NCI-H187 (cell line): Measurements from ENCODE around the gene COG2.
"Not testable (repeated sequence)": the region's sequence is repeated elsewhere in the genome, so short reads cannot be mapped to it uniquely, and the experiment has no call there.

Source experiments
- DNase-seq, 2 experiments: peaks; one replicate each; lab custom pipeline; 2025; lab: John Stamatoyannopoulos, UW

COG2 gene

DNA sequence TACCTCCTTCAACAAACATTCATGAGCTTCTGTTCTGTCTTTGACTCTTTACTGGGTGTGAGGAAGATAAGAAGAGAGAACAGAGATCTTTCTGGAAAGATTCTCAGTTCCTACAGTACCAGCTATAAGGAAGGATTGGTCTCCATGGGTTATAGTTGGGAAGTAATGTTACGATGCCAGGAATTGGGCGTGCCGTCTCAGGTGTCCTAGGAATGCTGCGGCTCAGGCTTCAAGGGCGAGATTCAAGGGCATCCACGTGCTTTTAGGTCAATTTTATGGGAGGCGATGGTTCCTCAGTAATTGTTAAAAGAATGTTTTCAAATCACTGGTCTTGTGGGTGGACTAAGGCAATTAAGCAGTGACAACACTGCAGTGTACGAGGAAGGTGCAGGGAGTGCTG lies 27.3 kb downstream of the COG2 start:
- DNase-seq: no peak

DNA sequence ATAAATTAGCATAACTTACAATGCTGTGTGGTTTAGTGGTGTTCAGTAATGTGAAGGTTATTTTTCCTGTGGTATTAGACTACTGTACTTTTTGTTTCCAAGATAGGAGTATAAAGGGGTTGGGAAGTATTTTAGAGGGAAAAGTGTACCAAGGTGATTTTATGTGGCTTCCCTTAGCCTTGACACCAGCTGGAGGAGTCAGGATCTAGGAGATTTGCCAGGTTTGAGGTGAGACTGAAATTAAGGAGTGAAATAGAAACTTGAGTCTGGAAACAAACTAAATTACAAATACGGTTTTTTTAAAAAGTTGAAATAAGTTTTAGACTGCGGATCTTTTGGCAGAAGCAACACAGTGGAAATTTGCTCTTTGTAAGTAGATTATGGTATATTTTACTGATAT lies 32.3 kb downstream of the COG2 start:
- no peak for DNase-seq

DNA sequence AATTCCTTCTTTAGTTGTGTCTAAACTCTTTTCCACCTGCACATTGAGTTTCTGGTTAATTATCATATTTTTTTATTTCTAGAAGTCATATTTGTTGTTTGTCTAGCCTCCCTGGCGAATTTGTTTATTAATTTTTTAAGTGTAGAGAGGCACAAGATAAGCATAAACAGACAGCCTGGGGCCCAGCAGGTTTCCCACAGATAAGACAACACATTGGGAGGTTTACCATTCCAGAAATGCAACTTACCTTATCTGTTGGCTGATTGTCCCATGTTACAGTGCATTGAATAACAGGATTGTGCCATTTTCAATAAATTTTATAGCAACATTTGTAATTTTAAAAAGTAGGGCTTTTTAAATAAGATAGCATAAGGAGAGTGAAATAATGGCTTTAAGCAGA lies 34.9 kb downstream of the COG2 start:
- DNase-seq: no peak

DNA sequence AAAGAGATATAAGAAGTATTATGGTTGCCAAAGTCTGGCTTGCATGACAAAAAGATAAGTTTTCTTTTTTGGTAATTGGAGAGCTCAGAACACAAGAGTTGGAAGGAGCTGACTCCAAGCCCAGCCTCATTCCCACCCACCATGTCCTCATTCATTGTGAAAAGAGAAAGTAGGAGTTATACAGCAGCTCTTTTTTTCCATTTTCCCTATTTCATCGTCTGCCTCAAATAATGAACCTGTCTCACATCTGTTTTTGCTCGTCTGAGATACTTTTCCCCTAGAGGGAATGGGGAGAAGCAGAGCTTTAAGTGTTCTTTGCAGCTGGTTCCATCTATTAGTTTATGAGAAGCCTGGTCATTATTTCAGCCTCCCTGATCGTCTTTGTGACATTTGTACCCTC lies 36.9 kb downstream of the COG2 start:
- no peak for DNase-seq

DNA sequence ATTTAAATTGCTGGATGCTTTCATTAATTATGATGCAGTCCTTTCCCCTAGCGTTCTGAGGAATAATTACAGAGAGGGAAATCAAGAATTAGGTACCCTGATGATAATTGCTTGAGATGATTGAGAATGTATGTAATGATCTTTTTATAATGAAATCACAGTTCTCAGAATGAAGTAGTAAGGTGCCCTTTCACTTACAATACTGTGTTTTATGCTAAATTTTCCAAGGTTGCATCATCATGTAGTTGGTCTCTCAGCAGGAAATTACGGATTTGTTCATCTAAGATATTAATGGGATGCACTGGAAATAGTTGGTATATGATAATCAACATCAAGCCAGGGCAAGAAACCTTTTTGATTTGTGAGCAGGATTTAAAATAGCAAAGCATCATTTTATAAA lies 37.5 kb downstream of the COG2 start:
- DNase-seq: no peak

DNA sequence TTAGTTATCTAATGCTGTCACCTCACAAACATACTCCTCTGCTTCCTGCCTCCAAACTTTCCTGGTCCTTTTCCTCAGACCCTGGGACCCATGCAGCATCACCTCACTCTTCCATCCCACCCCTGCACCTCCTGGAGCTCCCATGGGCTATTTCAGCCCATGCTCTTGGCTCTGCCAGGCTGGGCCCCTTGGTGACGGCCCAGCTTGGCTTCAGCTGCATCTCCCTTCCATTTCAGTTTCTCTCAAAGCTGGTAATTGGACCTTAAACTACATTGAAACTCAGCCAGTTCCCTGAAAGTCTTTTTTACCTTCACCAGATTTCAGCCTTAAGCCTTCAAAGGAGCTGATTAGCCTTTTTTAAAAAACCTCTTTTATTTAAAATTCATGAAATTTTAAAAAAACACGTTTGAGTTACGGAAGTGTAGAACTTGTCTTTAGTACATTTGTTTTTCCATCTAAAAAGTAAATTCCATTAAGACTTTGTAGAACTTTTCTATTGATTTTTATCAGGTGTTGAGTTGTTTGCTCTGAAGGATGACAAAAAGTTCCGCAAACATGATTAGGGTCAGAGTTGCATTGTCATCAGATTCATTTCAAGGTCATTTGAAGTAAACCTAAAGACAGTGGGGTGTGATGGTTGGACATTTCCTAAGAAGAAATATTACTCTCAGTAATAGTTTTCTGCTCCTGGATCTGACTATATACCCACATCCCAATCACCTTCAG lies 38.2 kb downstream of the COG2 start:
- no peak for DNase-seq

DNA sequence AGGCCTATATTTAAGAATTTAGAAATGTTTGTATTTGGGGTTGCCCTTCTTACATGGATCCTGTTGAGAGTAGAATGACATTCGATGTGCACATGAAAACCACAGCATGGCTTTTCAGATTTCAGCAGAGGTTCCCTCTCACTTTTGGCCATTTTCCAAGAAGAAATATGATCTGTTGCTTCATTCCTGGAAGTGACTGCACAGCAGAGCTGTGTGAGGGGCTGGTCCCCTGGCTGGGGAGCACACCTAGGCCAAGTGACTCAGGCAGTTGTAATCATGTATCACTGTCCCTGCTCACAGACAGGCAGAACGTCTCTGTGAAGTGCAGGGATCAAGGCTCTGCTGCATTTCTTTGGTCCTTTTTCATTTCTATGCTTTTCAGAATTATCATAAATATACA lies 39.3 kb downstream of the COG2 start:
- DNase-seq: peak; percentile 3 to 35

DNA sequence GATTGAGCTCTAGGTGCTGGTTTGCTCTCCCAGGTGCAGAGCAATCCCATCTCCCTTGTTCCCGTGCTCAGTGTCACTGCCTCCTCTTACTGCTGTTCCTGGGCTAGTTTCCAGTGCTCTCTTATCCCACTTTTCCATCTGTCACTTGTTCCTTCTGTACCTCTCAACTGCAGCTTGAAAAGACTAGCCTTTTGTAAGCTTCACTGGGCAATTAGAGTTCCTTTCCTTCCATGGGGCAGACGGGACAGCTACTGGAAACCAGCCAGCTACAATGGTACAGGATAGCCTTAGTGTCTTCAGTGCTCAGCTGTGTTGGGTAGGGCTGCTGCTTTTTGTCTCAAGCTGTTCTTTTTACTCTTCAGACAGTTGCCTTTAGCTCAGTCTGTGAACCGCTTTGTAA lies 40.0 kb downstream of the COG2 start:
- no peak for DNase-seq

DNA sequence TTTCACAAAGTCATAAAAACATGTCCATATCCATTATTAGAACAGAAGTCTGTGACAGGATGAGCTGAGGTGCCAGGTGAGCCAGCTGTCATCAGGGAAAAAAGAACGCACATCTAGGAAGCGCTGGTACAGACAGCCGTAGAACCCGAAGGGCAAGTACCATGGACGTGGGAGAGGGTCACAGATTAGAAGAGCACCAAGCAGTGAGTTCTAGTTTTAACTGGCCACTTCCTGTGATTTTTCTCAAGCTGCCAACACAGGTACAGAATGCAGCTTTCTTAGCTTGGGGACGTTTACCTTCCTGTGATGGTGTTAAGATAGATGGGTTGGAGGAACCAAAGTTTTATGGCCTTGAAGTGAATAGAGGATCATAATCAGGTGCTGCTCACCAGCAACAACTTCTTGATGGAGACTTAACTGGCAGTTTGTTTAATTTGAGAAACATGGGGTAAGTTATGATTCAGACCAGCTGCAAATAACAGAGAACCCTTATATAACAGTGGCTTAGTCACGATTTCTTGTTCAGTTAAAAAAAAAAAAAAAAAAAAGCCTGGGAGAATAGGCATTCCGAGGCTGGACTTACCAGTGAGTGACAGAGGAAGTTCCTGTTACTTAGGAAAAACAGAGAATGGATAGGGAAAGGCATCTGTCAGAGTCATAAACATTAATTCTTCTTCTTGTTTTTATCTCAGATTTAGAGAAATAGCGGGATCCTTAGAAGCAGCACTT lies 40.8 kb downstream of the COG2 start:
- no peak for DNase-seq

DNA sequence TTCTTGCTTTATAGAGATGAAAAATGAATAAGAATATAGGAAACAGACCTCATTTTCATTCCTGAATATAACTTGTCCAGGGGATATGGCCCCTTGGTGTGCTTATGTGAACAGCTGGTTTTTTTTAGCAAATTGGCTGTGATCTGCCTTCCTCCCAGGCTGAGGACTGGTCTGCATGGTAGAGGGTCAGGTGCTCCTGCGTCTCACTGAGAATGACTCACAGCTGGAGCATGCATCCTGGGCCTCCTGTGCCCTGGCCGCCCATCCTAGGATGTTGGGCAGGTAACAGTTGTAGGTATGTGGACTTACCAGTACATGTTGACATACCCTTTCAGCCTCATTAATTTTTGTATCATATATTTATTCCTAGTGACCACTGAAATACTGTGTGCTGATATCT lies 41.9 kb downstream of the COG2 start:
- no peak for DNase-seq

DNA sequence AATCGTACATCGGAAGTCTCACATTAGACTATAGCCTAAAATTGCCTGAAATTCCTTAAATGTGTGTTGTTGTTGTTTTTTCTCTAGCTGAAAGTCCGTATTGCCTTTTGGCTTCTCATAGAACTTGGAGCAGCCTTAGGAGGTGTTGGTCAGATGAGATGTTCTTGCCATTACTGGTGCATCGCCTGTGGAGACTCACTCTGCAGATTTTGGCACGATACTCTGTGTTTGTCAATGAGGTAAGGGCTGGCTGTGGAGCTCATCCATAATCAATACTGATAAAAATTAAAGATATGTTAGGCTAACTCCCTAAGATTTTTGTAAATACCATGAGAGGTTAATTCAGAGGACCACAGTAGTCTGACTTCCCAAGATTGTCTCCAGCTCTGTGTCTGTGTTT lies 42.7 kb downstream of the COG2 start:
- no peak for DNase-seq

DNA sequence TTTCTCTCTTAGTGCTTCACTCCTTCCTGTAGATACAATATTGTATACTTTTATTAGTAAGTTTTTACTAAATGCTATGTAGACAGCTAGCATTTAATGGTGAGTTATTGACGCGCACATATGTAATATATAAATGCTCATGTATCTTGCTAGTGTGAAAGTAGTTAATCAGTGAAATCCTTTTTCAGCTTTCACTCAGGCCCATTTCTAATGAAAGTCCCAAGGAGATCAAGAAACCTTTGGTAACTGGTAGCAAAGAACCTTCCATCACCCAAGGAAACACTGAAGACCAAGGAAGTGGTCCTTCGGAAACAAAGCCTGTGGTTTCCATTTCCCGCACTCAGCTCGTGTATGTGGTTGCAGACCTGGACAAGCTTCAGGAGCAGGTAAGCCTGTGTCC lies 44.5 kb downstream of the COG2 start:
- no peak for DNase-seq

DNA sequence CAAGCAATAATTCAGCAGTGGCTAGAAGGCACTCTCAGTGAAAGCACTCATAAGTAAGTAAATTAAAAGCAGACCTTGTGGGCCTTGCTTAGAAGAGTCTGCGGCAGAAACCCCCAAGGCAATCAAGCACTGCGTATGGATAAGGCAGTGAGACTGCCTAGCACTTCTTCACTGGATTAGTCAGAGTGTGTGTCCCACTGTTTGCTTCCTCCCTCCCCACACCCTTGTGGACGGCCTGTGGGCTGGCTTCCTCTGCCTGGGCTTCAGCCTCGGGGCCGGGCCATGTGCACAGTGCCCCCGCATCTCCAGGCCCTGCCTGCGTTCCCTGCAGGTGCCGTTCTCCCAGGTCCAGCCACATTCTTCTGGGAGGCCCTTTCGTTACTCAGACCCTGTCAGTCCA lies 47.8 kb downstream of the COG2 start:
- DNase-seq: no peak

DNA sequence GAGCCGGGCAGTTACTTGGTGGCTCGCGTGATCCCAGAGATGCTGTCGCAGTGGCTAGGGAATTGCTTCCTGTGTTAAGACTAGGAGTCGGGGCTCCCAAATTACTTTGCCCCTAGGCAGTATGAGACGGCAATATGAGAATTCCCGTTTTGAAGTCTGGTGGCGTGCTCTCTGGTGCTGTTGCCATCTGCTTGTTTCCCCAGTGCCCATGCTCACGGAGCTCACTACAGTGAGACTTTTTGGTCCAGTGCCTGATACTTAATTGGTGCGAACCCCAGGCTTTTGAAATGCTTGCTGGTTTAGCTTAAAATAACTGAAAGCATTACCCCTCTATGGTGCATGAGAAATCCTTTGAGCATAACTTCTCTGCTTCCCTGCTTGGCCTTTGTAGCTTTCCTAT lies 49.3 kb downstream of the COG2 start:
- DNase-seq: no peak

DNA sequence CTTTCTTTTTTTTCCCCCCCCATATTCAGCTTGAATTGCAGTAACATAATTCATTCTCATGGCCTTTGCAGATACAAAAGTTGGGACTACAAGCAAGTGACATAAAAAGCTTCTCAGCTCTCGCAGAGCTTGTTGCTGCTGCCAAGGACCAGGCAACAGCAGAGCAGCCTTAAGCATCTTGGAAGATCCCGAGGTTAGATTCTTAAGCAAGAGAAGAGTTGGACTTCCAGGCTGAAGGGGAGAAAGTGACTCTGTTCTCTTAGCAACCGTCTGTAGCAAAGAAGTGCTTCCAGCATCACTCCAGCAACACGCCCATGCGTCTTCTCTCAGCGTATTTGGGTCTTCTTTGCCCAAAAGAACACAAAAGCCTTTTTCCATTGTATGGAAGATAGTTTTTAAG lies 50.9 kb downstream of the COG2 start:
- DNase-seq: no peak

DNA sequence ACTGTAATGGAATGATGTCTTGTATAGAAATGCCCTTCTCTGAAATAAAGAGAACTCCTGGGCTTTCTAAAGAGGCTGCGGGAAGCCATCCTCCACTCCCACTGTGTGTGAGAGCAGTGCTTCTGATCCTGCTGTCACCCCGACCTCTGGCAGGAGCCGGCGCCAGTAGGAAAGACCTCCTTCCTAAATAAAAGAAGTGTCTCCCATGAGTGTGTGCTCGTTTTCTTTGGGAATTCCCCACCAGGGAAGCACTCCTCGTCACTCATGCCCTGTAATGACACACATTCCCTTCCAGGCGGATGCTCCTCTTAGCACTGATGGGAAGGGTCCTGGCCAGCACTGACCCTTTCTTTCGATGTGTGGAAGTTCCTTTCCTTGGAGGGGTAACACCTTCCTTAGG lies 51.5 kb downstream of the COG2 start:
- DNase-seq: no peak

DNA sequence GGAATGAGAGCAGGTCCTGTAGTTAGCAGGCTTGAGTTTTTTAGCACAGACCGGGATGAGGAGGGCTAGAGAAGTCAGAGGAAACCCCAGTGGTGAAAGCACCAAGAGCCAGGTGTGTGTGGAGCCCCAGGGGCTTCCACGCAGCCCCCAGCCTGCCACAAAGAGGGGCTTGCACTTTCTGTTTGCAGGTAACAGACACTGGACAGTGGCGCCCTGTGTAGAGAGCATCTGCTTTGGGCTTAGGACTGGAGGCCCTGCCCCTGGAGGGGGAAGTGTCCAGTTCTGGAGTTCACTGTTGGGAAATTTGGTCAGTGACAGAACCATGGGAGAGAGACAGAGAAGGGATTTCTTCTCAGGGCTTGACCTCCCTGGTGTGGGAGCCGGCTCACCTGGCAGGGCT lies 52.2 kb downstream of the COG2 start:
- no peak for DNase-seq

DNA sequence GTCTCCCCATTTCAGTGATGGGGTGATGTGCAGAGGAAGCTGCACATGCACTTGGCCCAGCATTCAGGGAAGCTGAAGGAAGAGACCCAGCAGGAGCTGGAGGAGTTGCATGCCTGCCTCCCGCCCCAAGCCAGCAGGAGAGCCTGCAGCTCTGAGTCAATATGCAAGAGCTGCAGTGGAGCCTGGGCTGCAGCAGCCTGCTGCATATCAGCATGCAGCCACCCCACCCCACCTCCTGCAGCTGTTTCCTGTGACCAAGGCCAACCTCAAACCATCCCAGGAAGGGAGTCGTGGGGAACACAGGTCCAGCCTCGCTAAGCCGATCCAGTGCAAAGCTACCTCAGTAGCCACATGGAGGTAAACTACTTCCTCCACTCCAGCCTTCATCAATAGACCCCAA lies 52.7 kb downstream of the COG2 start:
- DNase-seq: no peak

DNA sequence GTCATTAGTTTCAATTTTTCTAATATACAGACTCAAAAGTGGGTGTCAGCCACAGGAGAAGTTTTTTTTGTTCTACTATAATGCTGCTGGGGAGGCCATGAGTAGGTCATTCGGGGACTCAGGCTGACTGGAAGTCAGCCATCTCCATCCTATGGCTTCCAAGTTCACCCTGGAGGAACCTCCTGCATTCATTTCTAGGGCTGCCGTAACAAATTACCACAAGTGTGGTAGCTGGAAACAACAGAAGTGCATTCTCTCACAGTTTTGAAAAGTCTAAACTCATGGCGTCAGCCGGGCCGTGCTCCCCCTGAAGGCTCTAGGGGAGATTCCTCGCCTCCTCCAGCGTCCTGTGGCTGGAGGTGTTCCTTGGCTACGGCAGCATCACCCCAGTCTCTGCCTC lies 53.9 kb downstream of the COG2 start:
- no peak for DNase-seq

DNA sequence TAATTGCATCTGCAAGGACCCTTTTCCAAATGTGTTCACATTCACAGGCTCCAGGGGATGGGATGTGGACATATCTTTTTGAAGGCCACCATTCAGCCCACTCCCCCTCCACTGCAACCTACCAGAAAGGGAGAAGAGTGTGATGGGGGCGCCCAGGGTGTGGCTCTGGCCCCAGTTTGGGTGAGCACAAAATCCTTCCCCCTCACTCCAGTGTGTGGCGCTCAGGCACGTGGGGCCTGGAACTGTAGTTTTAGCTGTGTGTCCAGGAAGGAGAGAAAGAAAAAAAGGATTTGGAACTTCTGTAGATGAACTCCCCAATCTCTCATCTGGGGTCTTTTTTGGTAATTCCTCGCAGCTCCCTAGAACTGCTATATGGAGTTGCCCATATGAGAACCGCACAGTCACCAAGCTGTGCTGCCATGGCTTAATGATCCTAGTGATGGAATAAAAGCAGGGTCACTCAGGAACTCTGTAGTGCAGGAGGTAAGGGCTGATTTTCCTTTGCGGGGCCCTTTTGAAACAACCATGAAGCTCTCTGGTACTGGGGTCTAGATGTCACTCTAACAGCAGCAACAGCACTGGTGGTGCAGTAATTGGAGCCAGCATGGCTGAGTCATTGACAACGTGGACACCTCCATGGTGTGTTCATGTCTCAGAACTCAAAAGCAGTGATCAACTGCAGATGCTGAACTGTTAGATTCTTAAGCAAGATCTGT lies 54.6 kb downstream of the COG2 start:
- DNase-seq: no peak

DNA sequence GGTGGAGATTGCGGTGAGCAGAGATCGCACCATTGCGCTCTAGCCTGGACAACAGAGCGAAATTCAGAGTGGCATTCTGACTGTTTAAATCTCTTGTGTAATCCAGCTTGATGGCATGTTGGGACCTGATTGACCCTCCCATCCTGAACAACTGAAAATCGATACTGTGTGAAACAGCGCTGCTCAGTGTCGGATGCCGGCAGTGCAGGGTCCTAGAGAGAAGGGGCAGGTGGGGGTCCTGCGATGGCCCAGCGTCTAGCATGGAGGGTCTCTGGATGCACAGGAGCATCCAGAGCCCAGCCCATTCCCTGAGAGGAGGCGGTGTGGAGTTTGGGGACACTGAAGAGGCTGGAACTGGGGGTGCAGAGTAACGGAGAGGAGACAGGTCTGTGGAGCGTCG lies 55.8 kb downstream of the COG2 start:
- DNase-seq: no peak

DNA sequence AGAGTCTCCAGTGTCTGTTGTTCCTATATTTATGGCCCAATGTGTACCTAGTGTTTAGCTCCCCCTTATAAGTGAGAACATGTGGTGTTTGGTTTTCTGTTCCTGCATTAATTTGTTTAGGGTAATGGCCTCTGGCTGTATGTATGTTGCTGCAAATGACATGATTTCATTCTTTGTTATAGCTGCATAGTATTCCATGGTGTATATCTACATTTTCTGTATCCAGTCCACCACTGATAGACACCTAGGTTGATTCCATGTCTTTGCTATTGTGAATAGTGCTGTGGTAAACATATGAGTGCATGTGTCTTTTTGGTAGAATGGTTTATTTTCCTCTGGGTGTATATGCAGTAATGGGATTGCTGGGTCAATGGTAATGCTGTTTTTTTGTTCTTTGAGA lies 56.7 kb downstream of the COG2 start:
- DNase-seq: not testable (repeated sequence)

DNA sequence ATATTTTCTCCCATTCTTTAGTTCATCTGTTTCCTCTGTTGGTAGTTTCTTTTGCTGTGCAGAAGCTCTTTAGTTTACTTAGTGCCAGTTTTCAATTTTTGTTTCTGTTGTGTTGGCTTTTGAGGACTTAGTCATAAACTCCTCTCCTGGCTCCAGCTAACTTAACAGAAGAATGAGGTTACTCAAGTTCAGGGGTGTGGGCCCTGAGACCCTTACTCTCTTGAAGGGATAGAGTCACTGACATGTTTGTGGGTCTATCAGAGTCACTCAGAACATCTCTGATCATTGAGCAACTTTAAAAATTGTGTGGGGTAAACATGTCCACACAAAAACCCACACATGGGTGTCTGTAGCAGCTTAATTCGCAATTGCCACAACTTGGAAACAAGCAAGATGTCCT lies 57.4 kb downstream of the COG2 start:
- DNase-seq: no peak
